Measurements from ENCODE around the gene HOOK2. TPM values are rescaled to one million over a fixed set of nuclear protein-coding genes. Genes with fewer than 3 reads are reported as not detected.

Gene HOOK2
- total and polyA plus RNA-seq, 2 of the 8 experiments (the other 6 are each of a cell fraction or from before 2014, with no cell fraction given): 23.8 to 63.2 TPM

- H3K4me1 ChIP-seq (replicated peaks in 1 of 4; ENCODE audit: control insufficient read depth in 3 of 4, insufficient read depth in 4 of 4, low read length in 3 of 4): peaks cover 2 to 15% (median 8%) of the 10 kb centered on the region in 4 experiments
- H3K23me2 ChIP-seq (ENCODE audit: low read depth, low read length): peaks cover 7% of the 10 kb centered on the region; the same call in 1 of the 2 replicates
- no peak overlapping the region for H2BK120ac ChIP-seq (replicated peaks; ENCODE audit: low read depth, low read length)
- DNase-seq (ENCODE audit: low read depth in 1 of 2, low spot score in 2 of 2) (no peak), FAIRE-seq (no peak)
- no peak overlapping the region for H2BK15ac ChIP-seq (ENCODE audit: low read length)
- no peak overlapping the region for H3K56ac ChIP-seq (replicated peaks; ENCODE audit: insufficient read length, low read depth, low read length)
- H3K9ac ChIP-seq (replicated peaks in 1 of 4; ENCODE audit: extremely low read depth in 1 of 4, low read depth in 3 of 4, low read length in 3 of 4): no peak overlapping the region
- no peak overlapping the region for H3K14ac ChIP-seq (ENCODE audit: insufficient read length)
- H3K27ac ChIP-seq (ENCODE audit: low read depth, low read length): no peak overlapping the region
- H3K4me2 ChIP-seq (ENCODE audit: insufficient read depth in 1 of 2, low read depth in 2 of 2, low read length in 2 of 2): no peak overlapping the region
- no peak for TF ChIP-seq TAF1 (IDR thresholded peaks at IDR 0.05; ENCODE audit: low read depth, low read length)
- no peak for TF ChIP-seq ATF2 (IDR thresholded peaks at IDR 0.05; ENCODE audit: low read length)
- TF ChIP-seq GTF2F1 (IDR thresholded peaks at IDR 0.05; ENCODE audit: borderline replicate concordance, low read depth, low read length): no peak
- TF ChIP-seq MAX (IDR thresholded peaks at IDR 0.05): no peak
- no peak for TF ChIP-seq BCL11A (IDR thresholded peaks at IDR 0.05; ENCODE audit: low read depth in 2 of 2, low read length in 2 of 2)
- TF ChIP-seq PHF8 (conservative IDR thresholded peaks at IDR 0.05; ENCODE audit: low read depth, low read length): no peak
- no peak for TF ChIP-seq SAP30 (IDR thresholded peaks at IDR 0.05; ENCODE audit: insufficient read depth, insufficient replicate concordance, low read length)
- no peak overlapping the region for H4K5ac ChIP-seq (ENCODE audit: insufficient read length, low read depth, low read length)
- H3K27me3 ChIP-seq (replicated peaks in 1 of 4; ENCODE audit: control insufficient read depth in 3 of 4, extremely low read depth in 1 of 4, insufficient read depth in 3 of 4, low read length in 3 of 4): no peaks in the 10 kb centered on the region
- ChIA-PET CTCF (ENCODE audit: partially characterized antibody) (interaction anchor here (1.2 to 11.2 kb wide), 6 partner anchors 9 to 67 kb away, joined by 3 to 137 read pairs (median 6); no protein-coding TSS in a partner anchor), POLR2A (ENCODE audit: partially characterized antibody) (interaction anchor here (3.1 to 16.6 kb wide), 4 partner anchors 12 to 38 kb away, joined by 8 to 317 read pairs (median 11); partner anchors contain the start of genes JUNB, PRDX2, THSD8 and TRIR)
- no peaks in the 10 kb centered on the region for H3K9me3 ChIP-seq (ENCODE audit: insufficient read depth in 2 of 2, low read depth in 1 of 2, low read length in 1 of 2)
- no peak overlapping the region for H3K4ac ChIP-seq (replicated peaks; ENCODE audit: insufficient read length, low read depth, low read length)
- H3K36me3 ChIP-seq (ENCODE audit: control insufficient read depth in 2 of 4, insufficient read depth in 4 of 4, low read length in 3 of 4): peaks cover 0 to 17% (median 7%) of the 10 kb centered on the region in 4 experiments; a peak in 7 of 8 replicates
- no peak overlapping the region for H3K4me3 ChIP-seq (ENCODE audit: extremely low read depth in 1 of 4, insufficient read depth in 2 of 4, low read depth in 3 of 4, low read length in 4 of 4)
- no peak overlapping the region for H2BK20ac ChIP-seq (ENCODE audit: low read length)
- no peaks in the 10 kb centered on the region for H3K79me1 ChIP-seq (ENCODE audit: low read depth, low read length)
- H2AFZ ChIP-seq (ENCODE audit: low read length): no peak overlapping the region
- H4K8ac ChIP-seq (ENCODE audit: extremely low read depth, insufficient read depth, low read length): no peak overlapping the region; the same call in 1 of the 2 replicates
- 92% methylated on average over 4 of the region's 4 CpGs; no CpG with 5 or more reads in 1 of the 2 experiments for WGBS, 2 experiments (ENCODE audit: extremely low coverage in 1 of 2, insufficient coverage in 1 of 2, insufficient read length in 1 of 2, insufficient replicate concordance in 2 of 2, low coverage in 1 of 2, low lambda C conversion rate in 2 of 2, missing lambda C conversion rate in 1 of 2)
- H3K23ac ChIP-seq (ENCODE audit: insufficient read length): no peak overlapping the region
- peaks cover 0 to 3% of the 10 kb centered on the region in 2 experiments for H4K20me1 ChIP-seq (replicated peaks in 1 of 2; ENCODE audit: control insufficient read depth in 1 of 2, insufficient read depth in 2 of 2, low read length in 2 of 2)
- H4K91ac ChIP-seq (replicated peaks; ENCODE audit: insufficient read length, low read length): no peak overlapping the region
- H2BK5ac ChIP-seq (ENCODE audit: low read depth, low read length): no peak overlapping the region
- no peak overlapping the region for H2AK5ac ChIP-seq (ENCODE audit: low read depth, low read length)
- H2BK12ac ChIP-seq (ENCODE audit: low read depth, low read length): no peak overlapping the region
- H3K79me2 ChIP-seq (ENCODE audit: control insufficient read depth in 1 of 2, insufficient read depth in 2 of 2, low read length in 2 of 2): no peaks in the 10 kb centered on the region
- H3K18ac ChIP-seq (ENCODE audit: extremely low read depth, low read length): no peak overlapping the region
Observed at GRCh38 chr19:12772323-12772722, 3.0 kb downstream of the HOOK2 start.
